Limb (tissue), 2 donors: ENCODE results near the gene GABRR1.
A peak's percentile ranks its signal among the peaks of the same experiment; 100 is the strongest.
"Not testable (repeated sequence)": the region's sequence is repeated elsewhere in the genome, so short reads cannot be mapped to it uniquely, and the experiment has no call there.

Experiments
- DNase-seq, 2 donors: peaks; one replicate each; pipeline ENCODE4 v3.0.0-alpha.2; 2016; ENCODE audit errors: extremely low spot score in 2 of 2

GABRR1 gene

GRCh38 chr6:89217299-89217910 lies at the start of gene GABRR1:
GABRR1 (minus strand) TSS chr6:89217358; CDS start chr6:89217322, 36 bp downstream.
- peak in 1 of 2 donors; percentile 33 for DNase-seq

GRCh38 chr6:89264296-89264695 lies 47.1 kb upstream of the GABRR1 start:
- DNase-seq: no peak

- DNase-seq: peak in 1 of 2 donors; percentile 8
These were observed 43.7 kb upstream of the GABRR1 start for GRCh38 chr6:89260832-89261231.

GRCh38 chr6:89260310-89260709 lies 43.2 kb upstream of the GABRR1 start:
- DNase-seq: no peak

GRCh38 chr6:89258912-89259311 lies 41.8 kb upstream of the GABRR1 start:
- no peak for DNase-seq

GRCh38 chr6:89257781-89258180 lies 40.6 kb upstream of the GABRR1 start:
- no peak for DNase-seq

- no peak for DNase-seq
These were observed 40.2 kb upstream of the GABRR1 start for GRCh38 chr6:89257346-89257745.

GRCh38 chr6:89255417-89255816 lies 38.3 kb upstream of the GABRR1 start:
- no peak for DNase-seq

- no peak for DNase-seq
These were observed 37.4 kb upstream of the GABRR1 start for GRCh38 chr6:89254569-89254968.

GRCh38 chr6:89252907-89253306 lies 35.7 kb upstream of the GABRR1 start:
- DNase-seq: no peak

- no peak for DNase-seq
These were observed 34.8 kb upstream of the GABRR1 start for GRCh38 chr6:89251976-89252375.

- no peak for DNase-seq
These were observed 34.0 kb upstream of the GABRR1 start for GRCh38 chr6:89251170-89251569.

- no peak for DNase-seq
These were observed 33.1 kb upstream of the GABRR1 start for GRCh38 chr6:89250239-89250638.

- no peak for DNase-seq
These were observed 27.3 kb upstream of the GABRR1 start for GRCh38 chr6:89244241-89244985.

- DNase-seq: no peak
These were observed 26.1 kb upstream of the GABRR1 start for GRCh38 chr6:89243331-89243629.

- peak; percentile 38 to 80 for DNase-seq
These were observed 25.6 kb upstream of the GABRR1 start for GRCh38 chr6:89242574-89243330.

- no peak for DNase-seq
These were observed 22.2 kb upstream of the GABRR1 start for GRCh38 chr6:89239338-89239737.

- no peak for DNase-seq
These were observed 20.0 kb upstream of the GABRR1 start for GRCh38 chr6:89237158-89237557.

- DNase-seq: not testable (repeated sequence)
These were observed 16.4 kb upstream of the GABRR1 start for GRCh38 chr6:89233605-89234004.

- no peak for DNase-seq
These were observed 5.5 kb upstream of the GABRR1 start for GRCh38 chr6:89222712-89223039.

- peak in 1 of 2 donors; percentile 13 for DNase-seq
These were observed 5.0 kb upstream of the GABRR1 start for GRCh38 chr6:89221971-89222711.

GRCh38 chr6:89221129-89221528 lies 4.0 kb upstream of the GABRR1 start:
- DNase-seq: no peak
